Psoas muscle (tissue), 8 donors: ENCODE measurements around the gene MYOCD. TPM values are rescaled to one million over a fixed set of nuclear protein-coding genes. Genes with fewer than 3 reads are reported as not detected.

Experiments used
- ATAC-seq, 4 donors: fragments of 200-7000 bp; cut with Tn5 transposase; one replicate each; pipeline ENCODE4 v1.9.1; 2020; ENCODE audit warnings: moderate library complexity in 3 of 4, mild to moderate bottlenecking in 2 of 4
- DNase-seq, 2 donors: peaks; one replicate each; pipeline ENCODE4 v3.0.0-alpha.2; 2020
- H3K27ac ChIP-seq: fragments of 200-600 bp; one replicate; pipeline ENCODE4 v1.8.0; 2022
- H3K27me3 ChIP-seq, 3 donors: fragments of 200-600 bp in 1 of 3; one replicate each; pipeline versions ENCODE4 v1.6.1 to v1.8.0; 2013 to 2022; ENCODE audit warnings: low read length in 2 of 3, mild to moderate bottlenecking in 2 of 3, moderate library complexity in 1 of 3; ENCODE audit not compliant: insufficient read depth in 3 of 3
- H3K36me3 ChIP-seq, 2 donors: fragments of 200-600 bp in 1 of 2; one replicate each; pipeline versions ENCODE4 v1.6.1 to v1.8.0; 2013 to 2022; ENCODE audit warnings: low read depth in 1 of 2, mild to moderate bottlenecking in 1 of 2, moderate library complexity in 1 of 2; ENCODE audit not compliant: insufficient read depth in 1 of 2
- H3K4me1 ChIP-seq: fragments of 200-600 bp; one replicate; pipeline ENCODE4 v1.8.0; 2022
- H3K4me3 ChIP-seq: fragments of 200-600 bp; one replicate; pipeline ENCODE4 v1.8.0; 2022; ENCODE audit warnings: mild to moderate bottlenecking
- H3K9me3 ChIP-seq: fragments of 200-600 bp; one replicate; pipeline ENCODE4 v1.8.0; 2022
- CTCF ChIP-seq: fragments of 200-600 bp; IDR thresholded peaks from one replicate; pipeline ENCODE4 v1.8.0; 2022; ENCODE audit warnings: antibody characterized with exemption
- WGBS, 3 donors: extraction: QIAGEN DNeasy Blood & Tissue Kit; methylation state at CpG; one replicate each; pipeline versions ENCODE4 v1.1.6 to v1.1.7; 2013; 5-methylcytosine and 5-hydroxymethylcytosine counted together
- intact Hi-C, 2 donors: fragments of 100-400 bp; cut with DNase I; formaldehyde crosslinking; loops; one replicate each; pipeline versions ENCODE4 v1.11.0 to v1.14.2; 2022
- polyA plus RNA-seq, 3 donors: library from polyadenylated mRNA; stranded (reverse); fragments of 200-250 nt; gene quantifications; one replicate each; pipeline ENCODE4 v1.2.3, GENCODE V29; 2013
- total RNA-seq, 4 donors: library from RNA; stranded (reverse); fragmentation: NEBNext Ultra II Directional in 2 of 4; extraction: Animal tissue kit (Norgen Biotek cat#: 25700) in 2 of 4; gene quantifications; one replicate each; pipeline versions ENCODE4 v1.2.1 to v1.2.4, GENCODE V29; 2021 to 2023
- donor health status: healthy with polysubstance abuse.
- donor health status: DM: no; HTN: no; CAD: no; lungs with moderate emphysema.
- donor health status: Bipolar disorder and iron deficiency.
- donor health status: healthy.
- donor health status: DM: yes; HTN: yes; CAD: no.
- donor health status: DM: no; HTN: no; CAD: no.
- donor health status: DM: no; HTN: no; CAD: no.
- donor health status: DM: yes; HTN: yes; CAD: no.

Gene MYOCD
- total and polyA plus RNA-seq, 7 donors = 0.04 to 1.2 (median 0.22) TPM

DNA sequence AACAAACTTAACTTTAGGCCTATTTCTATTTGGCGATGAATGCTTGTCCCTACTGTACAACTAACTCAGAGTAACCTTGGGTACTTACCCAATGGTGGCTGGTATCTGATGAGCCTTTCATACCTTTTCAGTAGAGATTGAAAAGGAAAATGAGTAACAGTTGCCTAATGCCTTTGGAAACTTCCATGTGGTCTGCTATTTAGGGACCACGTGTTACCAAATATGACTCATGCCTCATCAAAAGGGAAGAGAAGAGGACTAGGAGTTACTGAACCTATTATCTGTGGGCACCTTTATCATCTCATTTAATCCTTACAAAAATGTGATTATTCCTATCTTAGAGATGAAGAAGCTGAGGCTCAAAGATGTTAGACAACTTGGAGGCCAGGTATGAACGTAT is 8.1 kb downstream of the MYOCD start:
- WGBS, 3 donors = 77 to 89% (median 89%) methylated on average over 3 of the region's 3 CpGs
- no peak for TF ChIP-seq CTCF
- intact Hi-C loops = no loop called here
- DNase-seq (no peak), ATAC-seq (no peak)
- H3K27me3 ChIP-seq = no peaks in the 10 kb centered on the region
- no peaks in the 10 kb centered on the region for H3K9me3 ChIP-seq
- H3K4me1 ChIP-seq = no peaks in the 10 kb centered on the region
- H3K4me3 ChIP-seq = no peak overlapping the region
- no peak overlapping the region for H3K27ac ChIP-seq
- H3K36me3 ChIP-seq = no peaks in the 10 kb centered on the region

DNA sequence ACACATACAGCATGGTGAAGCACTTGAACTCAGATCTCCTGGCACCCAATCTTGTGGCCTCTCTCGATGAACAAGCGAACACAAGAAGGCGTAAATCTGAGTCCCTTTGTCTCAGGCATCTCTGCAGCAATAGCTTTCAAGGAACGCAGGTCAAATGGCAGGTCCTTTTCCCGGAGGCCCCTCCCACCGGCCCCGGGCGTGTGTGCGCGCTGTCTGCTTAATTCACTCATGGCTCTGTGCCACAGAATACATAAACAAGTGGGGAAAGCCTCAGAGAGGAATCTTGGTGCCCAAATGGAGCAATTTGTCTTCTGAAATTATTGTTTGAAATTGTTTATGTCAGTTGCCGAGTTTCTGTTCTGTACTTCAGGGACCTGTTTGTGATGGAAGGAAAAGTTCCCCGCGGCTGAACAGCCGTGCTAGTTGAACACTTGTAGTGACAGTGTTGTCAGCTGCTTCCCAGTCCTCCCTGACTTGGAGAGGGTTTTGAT is 14.8 kb downstream of the MYOCD start:
- TF ChIP-seq CTCF = no peak
- Histone ChIP-seq H3K27ac (no peak overlapping the region), H3K36me3 (no peaks in the 10 kb centered on the region), H3K4me1 (no peaks in the 10 kb centered on the region), H3K9me3 (no peaks in the 10 kb centered on the region), H3K4me3 (no peak overlapping the region), H3K27me3 (no peaks in the 10 kb centered on the region)
- WGBS, 3 donors = 38 to 46% (median 45%) methylated on average over 14 of the region's 14 CpGs
- no peak for ATAC-seq
- no peak for DNase-seq
- intact Hi-C loops = no loop called here

DNA sequence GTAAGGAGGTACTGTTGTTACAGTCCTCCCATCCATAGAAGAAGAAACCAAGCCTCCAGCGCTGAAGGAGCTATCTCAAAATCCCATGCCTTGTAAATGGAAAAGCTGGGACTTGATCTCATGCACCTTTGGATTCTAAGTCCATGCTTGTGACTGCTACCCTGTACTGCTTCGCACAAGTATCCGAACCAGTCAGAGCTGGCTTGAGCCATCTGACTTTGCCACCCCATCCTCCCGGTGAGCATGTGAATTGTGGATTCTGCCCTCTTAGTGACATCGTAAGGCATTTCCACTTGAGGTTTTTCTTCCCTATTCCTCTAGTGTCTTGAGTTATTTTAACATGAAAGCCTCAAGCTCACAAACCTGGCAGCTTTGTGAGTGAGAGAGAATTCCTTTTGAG is 15.3 kb downstream of the MYOCD start:
- H3K4me1 ChIP-seq = no peaks in the 10 kb centered on the region
- no peaks in the 10 kb centered on the region for H3K9me3 ChIP-seq
- ATAC-seq (no peak), DNase-seq (no peak)
- intact Hi-C loops = no loop called here
- H3K27ac ChIP-seq = no peak overlapping the region
- H3K4me3 ChIP-seq = no peak overlapping the region
- no peak for TF ChIP-seq CTCF
- H3K36me3 ChIP-seq = no peaks in the 10 kb centered on the region
- H3K27me3 ChIP-seq = no peaks in the 10 kb centered on the region
- WGBS, 3 donors = 89 to 92% (median 92%) methylated on average over 5 of the region's 5 CpGs

GRCh38 chr17:12683299-12683698 is 17.6 kb downstream of the MYOCD start:
- DNase-seq (no peak), ATAC-seq (no peak)
- Histone ChIP-seq H3K4me1 (no peaks in the 10 kb centered on the region), H3K4me3 (no peak overlapping the region), H3K36me3 (no peaks in the 10 kb centered on the region), H3K9me3 (no peaks in the 10 kb centered on the region), H3K27me3 (no peaks in the 10 kb centered on the region), H3K27ac (no peak overlapping the region)
- WGBS, 3 donors = 82 to 91% (median 85%) methylated on average over 10 of the region's 10 CpGs
- intact Hi-C loops = no loop called here
- no peak for TF ChIP-seq CTCF

DNA sequence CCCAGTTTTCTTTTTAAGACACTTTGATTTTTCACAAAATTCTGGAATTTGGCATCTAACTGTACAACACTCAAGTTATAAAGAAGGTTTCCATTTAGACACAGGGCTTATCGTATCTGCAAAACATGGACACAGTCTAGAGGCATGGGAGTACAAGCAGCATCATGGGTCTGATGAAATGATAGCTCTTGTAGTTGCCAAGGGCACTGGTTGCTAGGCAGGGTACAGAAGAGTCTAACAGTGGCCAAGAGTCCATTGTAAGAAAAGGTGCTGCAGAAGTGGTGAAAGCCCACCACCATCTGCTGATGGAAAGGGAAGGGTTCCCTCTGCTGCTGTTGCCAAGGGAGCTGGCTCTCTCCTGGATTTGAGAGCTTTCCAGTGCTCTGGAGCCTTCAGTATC is 20.8 kb downstream of the MYOCD start:
- WGBS, 3 donors = 85 to 95% (median 91%) methylated on average over 1 of the region's 1 CpG
- ATAC-seq = no peak
- Histone ChIP-seq H3K36me3 (no peaks in the 10 kb centered on the region), H3K27ac (no peak overlapping the region), H3K4me3 (no peak overlapping the region), H3K27me3 (no peaks in the 10 kb centered on the region), H3K4me1 (no peaks in the 10 kb centered on the region), H3K9me3 (no peaks in the 10 kb centered on the region)
- intact Hi-C loops = no loop called here
- TF ChIP-seq CTCF = no peak
- DNase-seq = no peak
